Astrocyte of the hippocampus (primary cell): ENCODE data around the gene IFI27L2.

Experiments used
- DNase-seq: peaks from one replicate; pipeline ENCODE4 v3.0.0; 2011; ENCODE audit warnings: low read depth, low spot score

Gene IFI27L2

DNA sequence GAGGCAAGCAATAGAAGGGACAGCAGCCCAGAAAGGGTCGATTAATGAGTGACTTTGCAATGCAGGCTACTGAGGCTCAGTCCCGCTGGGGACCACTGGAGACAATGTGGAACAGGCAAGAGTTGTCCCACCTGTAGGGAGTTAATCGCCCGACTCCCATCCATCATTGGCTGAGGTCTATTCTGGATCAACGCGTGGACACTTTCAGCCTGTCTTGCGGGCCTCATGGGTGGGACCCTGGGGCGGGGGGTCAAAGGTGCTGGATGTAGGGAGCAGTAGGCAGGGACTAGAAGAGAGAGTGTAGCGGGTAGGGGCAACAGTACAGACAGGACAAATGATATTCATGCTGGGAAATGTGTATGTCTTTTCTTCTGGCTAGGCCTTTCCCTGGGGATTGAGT, 6.1 kb downstream of the IFI27L2 start:
- no peak for DNase-seq

GRCh38 chr14:94122438-94122837, 7.0 kb downstream of the IFI27L2 start:
- DNase-seq, result no peak

DNA sequence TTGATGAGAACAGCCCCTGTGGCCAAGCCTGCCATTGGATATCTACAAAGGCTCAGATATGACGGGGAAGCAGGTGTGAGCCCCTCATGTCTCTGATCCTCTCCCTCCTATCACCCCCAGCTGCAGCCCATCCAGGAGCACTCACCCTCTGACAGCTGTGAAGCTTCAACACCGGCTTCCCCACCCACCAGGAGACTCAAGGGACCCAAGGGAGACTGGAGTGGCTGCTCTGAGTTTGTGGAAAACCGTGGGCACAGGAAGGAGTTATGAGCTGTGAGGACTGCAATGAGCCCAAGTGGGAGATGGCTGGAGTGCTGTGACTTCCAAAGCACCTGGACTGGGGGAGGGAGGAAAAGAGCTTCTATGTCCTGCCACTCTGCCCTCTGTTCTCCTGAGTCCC, 7.9 kb downstream of the IFI27L2 start:
- no peak for DNase-seq

GRCh38 chr14:94120667-94121340, 8.6 kb downstream of the IFI27L2 start:
- DNase-seq, result peak; percentile 70

DNA sequence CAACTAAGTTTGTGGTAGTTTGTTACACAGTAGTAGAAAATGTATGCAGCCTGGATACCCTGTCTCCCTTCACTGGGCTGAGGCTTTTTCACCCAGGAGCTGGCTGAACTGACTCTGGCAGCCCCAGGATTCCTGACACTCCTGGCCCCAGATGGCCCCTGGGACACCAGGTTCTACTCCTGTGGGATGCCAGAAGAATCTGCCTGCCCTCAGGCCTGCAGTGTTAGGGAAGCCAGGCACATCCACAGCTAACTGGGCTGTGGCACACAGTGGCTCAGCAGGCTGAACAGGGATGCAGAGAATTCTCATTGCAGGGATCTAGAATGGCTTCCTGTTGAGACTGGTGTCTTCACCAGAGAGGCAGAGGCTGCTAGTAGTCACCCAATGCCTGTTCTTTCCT, 10.3 kb downstream of the IFI27L2 start:
- no peak for DNase-seq

GRCh38 chr14:94117856-94118255, 11.5 kb downstream of the IFI27L2 start:
- DNase-seq, result no peak

- DNase-seq, result no peak
Observed at GRCh38 chr14:94116701-94117100, 12.7 kb downstream of the IFI27L2 start.

DNA sequence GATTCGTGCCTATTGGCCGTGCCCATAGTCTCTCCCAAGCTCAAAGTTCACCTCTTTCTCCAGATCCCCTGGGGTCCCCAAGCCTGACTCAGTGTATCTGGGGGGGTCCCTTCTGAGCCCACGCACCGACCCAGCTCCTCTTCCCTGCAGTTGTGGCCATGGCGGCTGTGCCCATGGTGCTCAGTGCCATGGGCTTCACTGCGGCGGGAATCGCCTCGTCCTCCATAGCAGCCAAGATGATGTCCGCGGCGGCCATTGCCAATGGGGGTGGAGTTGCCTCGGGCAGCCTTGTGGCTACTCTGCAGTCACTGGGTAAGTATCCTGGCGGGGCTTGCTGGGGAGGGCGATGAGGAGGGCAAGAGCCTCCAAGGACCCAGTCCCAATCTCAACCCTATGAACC, 13.8 kb downstream of the IFI27L2 start:
- no peak for DNase-seq

DNA sequence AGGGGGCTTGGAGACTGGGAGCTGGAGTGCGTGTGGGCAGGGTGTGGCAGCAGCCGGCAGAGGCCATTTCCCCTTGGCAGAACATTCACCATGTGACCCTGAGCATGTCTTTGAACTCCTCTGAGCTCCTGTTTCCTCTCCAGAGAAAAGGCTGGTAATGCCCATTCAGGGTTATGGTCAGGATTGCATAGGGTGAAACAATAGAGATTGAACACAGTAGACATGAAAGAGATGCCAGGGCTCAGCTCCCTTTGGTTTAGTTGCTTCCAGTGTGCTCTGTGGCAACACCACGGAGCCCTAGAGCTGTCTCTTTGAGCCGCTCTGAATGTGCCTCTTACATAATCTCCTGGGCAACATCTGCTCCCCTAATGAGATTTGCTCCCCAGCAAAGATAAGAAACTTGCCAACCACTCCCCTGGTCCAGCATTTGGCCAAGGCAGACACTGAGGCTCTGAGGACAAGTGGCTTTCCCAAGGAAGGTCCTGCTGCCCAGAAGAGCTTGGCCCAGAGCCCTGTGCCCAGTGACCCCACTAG, 14.3 kb downstream of the IFI27L2 start:
- DNase-seq, result peak; percentile 29

GRCh38 chr14:94114589-94115057, 14.8 kb downstream of the IFI27L2 start:
- DNase-seq, result no peak

DNA sequence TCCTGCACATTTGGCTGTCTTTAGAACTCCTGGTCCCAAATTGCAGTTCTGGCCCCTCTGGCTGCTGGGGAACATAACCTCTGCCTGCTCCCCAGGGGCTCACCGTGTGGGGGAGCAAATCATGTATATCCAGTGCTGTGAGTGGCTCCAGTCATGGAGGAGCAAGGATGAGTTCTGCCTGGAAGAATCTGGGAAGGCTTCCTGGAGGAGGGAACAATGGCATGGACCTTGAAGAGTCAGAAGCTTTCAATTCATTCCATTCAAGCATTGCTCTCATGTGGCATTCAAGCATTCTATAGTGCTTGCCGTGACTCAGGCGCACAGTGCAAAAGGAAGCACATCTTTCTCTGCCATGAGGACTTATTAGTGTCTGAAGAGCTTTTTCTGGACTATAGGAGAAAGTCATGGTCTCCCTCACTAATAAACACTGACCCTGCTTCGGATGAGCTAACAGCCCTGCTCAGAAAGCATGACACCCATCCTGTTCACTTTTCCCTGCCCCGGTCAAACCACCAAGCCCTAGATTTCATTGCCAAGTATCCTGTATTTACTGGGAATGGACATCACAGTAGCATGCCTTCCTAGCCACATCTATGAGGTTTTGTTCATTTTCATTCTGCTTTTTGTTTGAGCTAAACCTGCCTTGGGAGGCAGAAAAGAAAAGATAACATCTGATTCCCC, 15.4 kb downstream of the IFI27L2 start:
- peak; percentile 67 for DNase-seq

DNA sequence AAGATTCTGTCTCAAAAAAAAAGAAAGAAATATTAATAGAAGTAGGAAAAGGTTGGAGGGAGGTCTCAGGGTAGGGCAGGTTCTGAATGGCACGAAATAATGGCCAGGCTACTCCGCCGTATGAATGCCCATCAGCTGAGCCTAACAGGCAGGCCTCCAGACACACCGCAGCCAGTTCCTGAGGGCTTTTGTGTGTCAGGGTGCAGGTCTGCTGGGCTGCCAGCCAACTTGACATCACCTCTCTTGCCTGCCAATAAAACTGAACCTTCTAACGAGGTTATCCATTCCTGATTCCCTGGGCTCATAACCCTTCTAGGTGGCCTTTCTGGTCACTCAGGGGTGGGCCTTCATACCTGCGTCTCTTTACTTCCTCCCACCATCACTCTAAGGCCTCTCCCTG, 15.9 kb downstream of the IFI27L2 start:
- peak; percentile 86 for DNase-seq

DNA sequence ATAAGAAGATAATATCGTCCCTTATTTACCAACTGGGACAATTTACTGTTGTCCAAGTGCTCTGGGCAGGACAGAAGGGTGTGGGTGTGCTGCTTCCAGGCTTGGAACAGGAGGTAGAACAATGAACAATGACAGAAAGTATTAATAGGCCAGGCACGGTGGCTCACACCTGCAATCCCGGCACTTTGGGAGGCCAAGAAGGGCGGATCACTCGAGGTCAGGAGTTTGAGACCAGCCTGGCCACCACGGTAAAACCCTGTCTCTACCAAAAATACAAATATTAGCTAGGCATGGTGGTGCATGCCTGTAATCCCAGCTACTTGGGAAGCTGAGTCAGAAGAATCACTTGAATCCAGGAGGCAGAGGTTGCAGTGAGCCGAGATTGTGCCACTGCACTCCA, 16.3 kb downstream of the IFI27L2 start:
- no peak for DNase-seq

DNA sequence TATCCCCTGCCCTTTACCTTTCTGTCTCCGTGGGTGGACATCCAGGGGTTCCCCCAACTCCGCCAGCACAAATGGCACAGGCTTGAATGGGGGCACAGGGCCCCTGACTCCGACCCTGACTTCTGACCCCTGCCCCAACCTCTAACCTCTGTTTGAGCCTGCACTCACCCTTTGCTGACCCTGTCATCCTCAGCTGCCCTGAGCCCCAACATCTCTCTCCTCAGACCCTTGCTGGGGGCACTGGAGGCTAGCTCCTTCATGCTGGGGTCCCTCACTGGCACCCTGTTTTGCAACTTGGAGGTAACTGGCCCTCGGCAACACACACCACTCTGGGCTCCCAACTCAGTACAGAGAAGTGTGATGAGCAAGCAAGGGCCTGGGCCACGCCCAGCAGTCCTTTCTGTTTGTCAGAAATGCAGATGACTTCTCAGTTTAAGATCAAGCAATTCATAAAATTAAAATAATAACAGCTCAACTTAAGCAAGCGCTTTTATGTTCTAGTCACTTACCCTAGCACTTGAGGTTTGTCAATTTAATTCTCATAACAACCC, 16.8 kb downstream of the IFI27L2 start:
- no peak for DNase-seq

DNA sequence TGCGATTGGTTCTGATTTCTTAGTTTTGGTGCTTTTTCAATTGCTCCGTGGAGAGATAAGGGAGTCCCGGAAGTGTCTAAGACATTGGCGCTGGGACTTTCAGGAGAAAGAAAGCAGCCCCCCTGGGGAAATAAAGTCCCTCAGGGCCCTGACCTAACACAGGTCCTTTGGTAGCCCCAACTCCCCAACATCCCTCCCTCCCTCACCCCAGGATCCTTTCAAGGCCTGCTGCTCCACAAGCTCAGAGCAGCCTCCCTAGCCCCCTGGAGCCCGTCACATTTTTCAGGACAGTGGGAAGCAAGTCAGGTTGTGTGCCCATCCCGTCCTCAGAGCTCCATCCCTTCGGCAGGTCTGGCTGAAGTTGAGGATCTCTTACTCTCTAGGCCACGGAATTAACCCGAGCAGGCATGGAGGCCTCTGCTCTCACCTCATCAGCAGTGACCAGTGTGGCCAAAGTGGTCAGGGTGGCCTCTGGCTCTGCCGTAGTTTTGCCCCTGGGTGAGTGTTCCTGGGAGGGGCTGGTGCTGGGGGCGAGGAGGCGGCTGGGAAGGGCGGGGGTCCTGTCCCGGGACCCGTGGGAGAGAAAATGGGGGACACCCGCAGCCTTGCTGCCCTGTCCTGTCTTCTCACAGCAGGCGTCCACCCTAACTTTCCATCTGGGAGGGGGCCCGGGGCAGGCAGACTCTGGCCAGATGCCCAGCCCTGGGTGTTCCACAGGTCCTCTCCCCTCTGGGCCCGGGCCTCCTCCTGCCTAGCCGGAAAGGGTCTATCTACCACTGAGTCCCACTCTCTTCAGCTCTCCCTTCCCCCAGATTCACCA, 17.9 kb downstream of the IFI27L2 start:
- DNase-seq, result no peak

GRCh38 chr14:94110552-94111181, 18.7 kb downstream of the IFI27L2 start, which contains the start of gene IFI27:
TSS of gene IFI27 (plus strand) at chr14:94110736.
- peak; percentile 70 for DNase-seq

GRCh38 chr14:94109915-94110250, 19.5 kb downstream of the IFI27L2 start:
- DNase-seq, result no peak

DNA sequence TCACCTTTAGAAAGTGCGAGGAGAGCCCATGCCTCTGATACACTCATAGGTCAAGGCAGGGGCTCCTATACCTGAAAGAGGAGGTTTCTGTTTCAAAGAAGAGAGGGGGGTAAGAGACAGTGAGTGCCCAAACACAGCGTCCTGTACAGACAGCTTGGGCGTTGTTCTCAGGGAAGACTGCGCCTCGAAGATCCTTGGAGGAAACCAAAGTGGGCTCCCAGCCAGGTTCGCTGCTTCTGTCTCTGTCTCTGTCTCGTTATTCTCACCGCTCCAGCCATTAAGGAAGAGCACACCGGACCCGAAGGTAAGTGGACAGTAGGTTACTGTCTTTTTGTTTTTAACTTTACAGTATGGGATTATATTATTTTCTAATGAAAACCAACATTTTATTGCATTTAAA, 24.7 kb downstream of the IFI27L2 start:
- no peak for DNase-seq

- peak; percentile 83 for DNase-seq
Observed at GRCh38 chr14:94103554-94104150, 25.8 kb downstream of the IFI27L2 start.

- no peak for DNase-seq
Observed at GRCh38 chr14:94102768-94103482, 26.5 kb downstream of the IFI27L2 start.
